Spleen (tissue), 7 donors: ENCODE results near the gene KSR2.

Experiments
- CTCF ChIP-seq, 11 experiments: fragments of 200-600 bp in 7 of 11; fragments of 450-650 bp in 4 of 11; sonication (generic) in 4 of 11; IDR thresholded peaks in 8 of 11; conservative IDR thresholded peaks in 3 of 11; 1 replicate in 7 of 11; 2 replicates in 4 of 11; pipeline versions ENCODE4 v1.4.0 to v1.8.0; 2016 to 2021; ENCODE audit warnings: antibody characterized with exemption in 11 of 11, inconsistent platforms in 4 of 11, mild to moderate bottlenecking in 1 of 11
- POLR2A ChIP-seq, 3 donors: fragments of 450-650 bp; IDR thresholded peaks; one replicate each; pipeline ENCODE4 v1.5.1; 2017; ENCODE audit warnings: antibody characterized with exemption in 3 of 3, mild to moderate bottlenecking in 1 of 3
- POLR2AphosphoS5 ChIP-seq, 3 donors: sonication (generic); formaldehyde crosslinking; IDR thresholded peaks; one replicate each; pipeline ENCODE4 v1.5.1; 2017; ENCODE audit warnings: antibody characterized with exemption in 3 of 3
- donor health status: DM: no; HTN: no; CAD: no; lungs with moderate emphysema.
- donor health status: DM: no; HTN: no; CAD: no.
- donor health status: DM: no; HTN: no; CAD: no.

- TF ChIP-seq CTCF (IDR thresholded peaks at IDR 0.05 in 8 of 11, conservative IDR thresholded peaks at IDR 0.05 in 3 of 11) = no peak
- no peak for TF ChIP-seq POLR2AphosphoS5 (IDR thresholded peaks at IDR 0.05)
- TF ChIP-seq POLR2A (IDR thresholded peaks at IDR 0.05) = no peak
Measured at GRCh38 chr12:117563706-117564105, 405.1 kb downstream of the KSR2 start.
